Smooth muscle cell (in vitro differentiated cells): ENCODE measurements around the gene GRK3. TPM values are rescaled to one million over a fixed set of nuclear protein-coding genes. Genes with fewer than 3 reads are reported as not detected.
"Not testable (repeated sequence)": the region's sequence is repeated elsewhere in the genome, so short reads cannot be mapped to it uniquely, and the experiment has no call there.

Experiments
- DNase-seq: peaks from one replicate; lab custom pipeline; 2025; ENCODE audit not compliant: unreplicated experiment; lab: John Stamatoyannopoulos, UW
- H2AFZ ChIP-seq: fragments of 200-600 bp; sonication (generic); 2 replicates; pipeline ENCODE4 v1.6.0; 2016; ENCODE audit warnings: antibody characterized with exemption, low read depth, mild to moderate bottlenecking
- H3F3A ChIP-seq: fragments of 200-600 bp; sonication (generic); 2 replicates; pipeline ENCODE4 v1.6.0; 2017; ENCODE audit warnings: antibody characterized with exemption, low read depth
- H3K27ac ChIP-seq: fragments of 200-600 bp; sonication (generic); 2 replicates; pipeline ENCODE4 v1.5.1; 2016; ENCODE audit warnings: low read depth, mild to moderate bottlenecking
- H3K27me3 ChIP-seq: fragments of 200-600 bp; sonication (generic); 2 replicates; pipeline ENCODE4 v1.6.1; 2016; ENCODE audit warnings: low read depth, mild to moderate bottlenecking
- H3K36me3 ChIP-seq: fragments of 200-600 bp; sonication (generic); 2 replicates; pipeline ENCODE4 v1.5.1; 2016; ENCODE audit warnings: low read depth
- H3K4me1 ChIP-seq: fragments of 200-600 bp; sonication (generic); 2 replicates; pipeline ENCODE4 v1.5.1; 2016; ENCODE audit warnings: low read depth
- H3K4me2 ChIP-seq: fragments of 200-600 bp; sonication (generic); 2 replicates; pipeline ENCODE4 v1.6.0; 2016; ENCODE audit warnings: mild to moderate bottlenecking
- H3K4me3 ChIP-seq: fragments of 200-600 bp; sonication (generic); 2 replicates; pipeline ENCODE4 v1.5.1; 2016; ENCODE audit warnings: mild to moderate bottlenecking
- H3K79me2 ChIP-seq: fragments of 200-600 bp; sonication (generic); 2 replicates; pipeline ENCODE4 v1.6.0; 2016; ENCODE audit warnings: low read depth, mild to moderate bottlenecking
- H3K9ac ChIP-seq: fragments of 200-600 bp; sonication (generic); 2 replicates; pipeline ENCODE4 v1.6.0; 2016; ENCODE audit warnings: low read depth
- H3K9me3 ChIP-seq: fragments of 200-600 bp; sonication (generic); replicated peaks from 2 replicates; pipeline ENCODE4 v1.5.1; 2016; ENCODE audit warnings: low read depth
- H4K20me1 ChIP-seq: fragments of 200-600 bp; sonication (generic); 2 replicates; pipeline ENCODE4 v1.6.0; 2016; ENCODE audit warnings: low read depth
- WGBS: methylation state at CpG from one replicate; pipeline ENCODE4 v1.1.7; 2016; ENCODE audit warnings: low lambda C conversion rate; 5-methylcytosine and 5-hydroxymethylcytosine counted together
- polyA plus RNA-seq: library from polyadenylated mRNA; unstranded; fragments of >200 nt; fragmentation: Nextera tagmentation; extraction: Ambion mirVana; gene quantifications from 2 replicates; pipeline ENCODE4 v1.2.1, GENCODE V29; 2016
- total RNA-seq: library from RNA; depleted of rRNA; stranded (reverse); fragments of >200 nt; gene quantifications from 2 replicates; pipeline ENCODE4 v1.2.3, GENCODE V29; 2014
- TF ChIP-seq, protein P1 (sequence below): fragments of 200-600 bp; sonication (generic); IDR thresholded peaks from 2 replicates; pipeline ENCODE4 v1.5.1; 2017; ENCODE audit warnings: borderline replicate concordance, mild to moderate bottlenecking, antibody characterized with exemption; ENCODE audit not compliant: insufficient read depth, poor library complexity, severe bottlenecking

GRK3 gene
- total and polyA plus RNA-seq, 2 experiments from 2014 or later: 1.0 to 4.6 TPM

DNA sequence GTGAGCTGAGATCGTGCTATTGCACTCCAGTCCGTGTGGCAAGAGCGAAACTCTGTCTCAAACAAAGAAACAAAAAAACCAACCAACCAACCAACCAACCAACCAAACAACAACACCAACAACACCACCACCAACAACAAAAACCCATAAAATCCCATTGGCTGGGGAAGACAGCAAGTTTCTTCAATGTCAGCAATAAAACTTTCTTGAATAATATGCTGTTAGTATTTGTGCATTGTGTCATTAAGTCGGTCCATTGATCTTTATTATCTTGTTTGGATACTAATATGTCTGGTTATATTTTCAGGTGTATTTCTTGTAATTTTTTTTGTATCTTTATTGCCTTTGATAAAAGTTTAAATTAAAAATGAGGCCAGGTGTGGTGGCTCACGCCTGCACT, 9.4 kb downstream of the GRK3 start:
- no peak overlapping the region for H2AFZ ChIP-seq
- 100% methylated on average over 5 of the region's 5 CpGs for WGBS
- peaks cover 6% of the 10 kb centered on the region for H3K79me2 ChIP-seq
- TF ChIP-seq, protein P1, sequence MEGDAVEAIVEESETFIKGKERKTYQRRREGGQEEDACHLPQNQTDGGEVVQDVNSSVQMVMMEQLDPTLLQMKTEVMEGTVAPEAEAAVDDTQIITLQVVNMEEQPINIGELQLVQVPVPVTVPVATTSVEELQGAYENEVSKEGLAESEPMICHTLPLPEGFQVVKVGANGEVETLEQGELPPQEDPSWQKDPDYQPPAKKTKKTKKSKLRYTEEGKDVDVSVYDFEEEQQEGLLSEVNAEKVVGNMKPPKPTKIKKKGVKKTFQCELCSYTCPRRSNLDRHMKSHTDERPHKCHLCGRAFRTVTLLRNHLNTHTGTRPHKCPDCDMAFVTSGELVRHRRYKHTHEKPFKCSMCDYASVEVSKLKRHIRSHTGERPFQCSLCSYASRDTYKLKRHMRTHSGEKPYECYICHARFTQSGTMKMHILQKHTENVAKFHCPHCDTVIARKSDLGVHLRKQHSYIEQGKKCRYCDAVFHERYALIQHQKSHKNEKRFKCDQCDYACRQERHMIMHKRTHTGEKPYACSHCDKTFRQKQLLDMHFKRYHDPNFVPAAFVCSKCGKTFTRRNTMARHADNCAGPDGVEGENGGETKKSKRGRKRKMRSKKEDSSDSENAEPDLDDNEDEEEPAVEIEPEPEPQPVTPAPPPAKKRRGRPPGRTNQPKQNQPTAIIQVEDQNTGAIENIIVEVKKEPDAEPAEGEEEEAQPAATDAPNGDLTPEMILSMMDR: no peak
- H3F3A ChIP-seq: peaks cover 2% of the 10 kb centered on the region
- H3K27me3 ChIP-seq: no peaks in the 10 kb centered on the region
- H3K4me3 ChIP-seq: no peak overlapping the region
- H3K27ac ChIP-seq: no peak overlapping the region
- H3K4me1 ChIP-seq: no peaks in the 10 kb centered on the region
- no peaks in the 10 kb centered on the region for H4K20me1 ChIP-seq
- no peak overlapping the region for H3K9ac ChIP-seq
- no peak overlapping the region for H3K4me2 ChIP-seq
- no peak for DNase-seq
- no peaks in the 10 kb centered on the region for H3K36me3 ChIP-seq
- H3K9me3 ChIP-seq: no peaks in the 10 kb centered on the region

DNA sequence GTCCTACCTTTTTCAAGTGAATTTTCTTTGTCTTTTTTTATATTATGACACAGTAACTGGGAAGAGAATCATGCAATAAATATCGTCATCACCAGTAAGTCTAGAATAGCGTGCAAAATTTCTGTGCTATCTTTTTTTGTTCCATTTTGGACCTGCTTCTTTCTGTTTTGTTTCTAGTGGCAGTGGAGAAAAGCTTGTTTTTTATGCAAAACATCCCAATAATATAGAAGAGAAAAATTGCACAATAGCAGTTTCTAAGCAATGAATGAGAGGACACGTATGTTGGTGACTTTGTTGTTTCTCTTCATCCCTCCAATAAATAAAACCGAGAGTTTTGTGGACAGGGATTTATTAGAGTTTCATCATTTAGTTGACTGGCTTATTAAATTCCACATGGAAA, 10.3 kb downstream of the GRK3 start:
- Histone ChIP-seq H4K20me1 (no peaks in the 10 kb centered on the region), H3K27ac (no peak overlapping the region), H3K9ac (no peak overlapping the region), H3K4me2 (no peak overlapping the region), H3K79me2 (peaks cover 6% of the 10 kb centered on the region), H3K27me3 (no peaks in the 10 kb centered on the region), H2AFZ (no peak overlapping the region), H3K4me1 (no peaks in the 10 kb centered on the region), H3K36me3 (no peaks in the 10 kb centered on the region), H3K4me3 (no peak overlapping the region), H3F3A (no peaks in the 10 kb centered on the region), H3K9me3 (no peaks in the 10 kb centered on the region)
- 89% methylated on average over 4 of the region's 4 CpGs for WGBS
- TF ChIP-seq, protein P1: no peak
- no peak for DNase-seq

DNA sequence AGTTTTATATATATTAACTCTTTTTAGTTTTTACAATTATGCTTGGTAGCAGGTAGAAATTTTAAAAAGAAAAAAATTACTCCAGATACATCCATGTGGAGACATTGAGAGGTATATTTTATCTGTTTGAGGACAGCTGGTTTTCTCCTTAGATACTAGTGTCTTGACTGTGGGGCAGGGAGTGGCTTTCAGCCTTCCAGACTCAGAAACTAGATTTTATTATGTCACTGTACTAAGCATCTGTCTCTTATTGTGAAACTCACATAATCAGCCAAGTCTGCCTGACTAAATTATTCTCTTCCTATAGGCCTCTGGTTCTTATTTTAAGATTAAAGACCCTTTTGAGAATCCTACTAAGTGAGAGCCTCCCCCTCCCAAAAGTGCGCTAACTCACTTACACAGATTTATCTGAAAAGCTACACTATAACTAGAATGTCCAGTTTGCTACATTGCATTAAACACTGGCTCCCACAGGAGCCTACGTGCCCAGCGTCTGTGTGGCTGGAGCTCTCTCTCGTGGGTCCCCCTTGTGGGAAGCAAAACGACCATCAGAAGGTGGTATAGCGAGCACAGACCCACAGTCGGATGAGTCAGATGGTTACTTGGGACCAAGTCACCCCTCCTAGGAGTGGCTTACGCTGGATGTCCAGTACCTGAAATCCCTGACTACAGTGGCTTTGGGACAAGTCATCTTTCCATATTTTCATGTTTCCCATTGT, 11.4 kb downstream of the GRK3 start:
- not testable (repeated sequence) for H2AFZ ChIP-seq, H3K4me3 ChIP-seq, H3K36me3 ChIP-seq, H3K4me2 ChIP-seq, H4K20me1 ChIP-seq, H3K9me3 ChIP-seq, H3K4me1 ChIP-seq, H3F3A ChIP-seq, H3K79me2 ChIP-seq, H3K27me3 ChIP-seq, H3K27ac ChIP-seq, DNase-seq, H3K9ac ChIP-seq
- 72% methylated on average over 8 of the region's 8 CpGs for WGBS

DNA sequence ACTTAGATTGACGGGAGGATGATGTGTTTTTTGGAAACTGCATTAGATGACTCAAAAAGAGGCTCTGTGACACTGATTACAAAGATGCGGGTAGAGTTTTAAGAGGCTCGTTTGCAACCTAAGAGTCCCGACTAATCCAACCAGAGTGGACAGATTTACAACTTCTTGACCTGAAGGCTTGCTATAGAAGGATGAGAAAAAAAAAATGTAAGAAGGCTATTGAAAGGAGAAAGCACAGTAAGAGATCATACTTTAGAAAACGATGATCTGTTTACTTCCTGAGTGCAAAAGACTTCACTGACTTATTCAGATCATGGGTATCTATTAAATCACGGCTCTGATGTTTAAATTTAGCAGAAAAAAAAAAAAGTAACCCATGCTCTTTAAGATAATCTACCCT, 17.0 kb downstream of the GRK3 start:
- H2AFZ ChIP-seq, H3K4me2 ChIP-seq, H3K9ac ChIP-seq, H3K4me1 ChIP-seq, H3K27ac ChIP-seq, H3K27me3 ChIP-seq, H3K36me3 ChIP-seq, H3K9me3 ChIP-seq, H3F3A ChIP-seq, H3K79me2 ChIP-seq, H4K20me1 ChIP-seq, H3K4me3 ChIP-seq, DNase-seq: not testable (repeated sequence)
- WGBS: 38% methylated on average over 6 of the region's 6 CpGs

DNA sequence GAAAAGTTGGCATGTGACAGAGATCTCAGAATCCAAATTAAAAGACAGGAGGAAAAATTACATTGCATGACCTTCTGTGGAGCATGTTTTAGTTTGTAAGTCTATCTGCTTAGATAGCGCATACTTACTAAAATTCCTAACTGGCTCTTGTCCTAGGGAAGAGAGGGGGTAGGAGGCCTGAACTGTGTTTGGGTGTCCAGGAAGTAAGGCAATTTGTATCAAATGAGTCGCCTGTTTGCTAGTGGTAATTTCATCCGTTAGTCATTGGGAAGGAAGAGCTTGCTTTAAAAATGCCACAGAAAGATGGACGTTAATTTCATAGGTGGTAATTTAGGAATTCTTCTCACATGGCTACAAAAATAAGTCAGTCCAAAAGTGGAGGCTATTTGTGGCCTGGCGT, 18.5 kb downstream of the GRK3 start:
- DNase-seq: no peak
- no peak overlapping the region for H2AFZ ChIP-seq
- TF ChIP-seq, protein P1: no peak

DNA sequence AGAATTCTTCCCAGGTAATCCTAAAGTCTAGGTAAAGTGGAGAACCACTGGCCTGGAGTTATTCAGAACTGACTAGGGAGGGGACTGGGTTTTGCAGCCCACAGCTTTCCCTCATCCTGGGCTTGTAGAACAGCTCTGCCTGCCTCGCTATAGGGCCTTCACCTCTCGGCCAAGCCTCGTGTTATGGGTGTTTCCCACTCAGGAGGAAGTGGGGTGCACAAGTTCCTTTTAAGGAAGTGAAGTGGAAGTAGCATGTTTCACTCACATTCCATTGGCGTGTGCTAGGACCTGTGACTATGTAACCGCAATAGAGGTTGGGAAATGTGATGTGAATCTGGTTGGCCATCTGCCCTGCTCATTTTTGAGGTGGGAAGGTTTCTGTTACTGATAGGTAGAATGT, 20.5 kb downstream of the GRK3 start:
- not testable (repeated sequence) for H3K36me3 ChIP-seq, H3K4me1 ChIP-seq, H4K20me1 ChIP-seq, H3K27ac ChIP-seq, H3K9ac ChIP-seq, H3F3A ChIP-seq, H3K9me3 ChIP-seq, H2AFZ ChIP-seq, DNase-seq, H3K4me2 ChIP-seq, H3K4me3 ChIP-seq, H3K27me3 ChIP-seq, H3K79me2 ChIP-seq
- WGBS: 76% methylated on average over 5 of the region's 5 CpGs

More for the DNA sequence above, 18.5 kb downstream of the GRK3 start:
- Histone ChIP-seq H3K27ac (no peak overlapping the region), H3K4me3 (no peak overlapping the region), H3K4me1 (no peaks in the 10 kb centered on the region), H3K36me3 (no peaks in the 10 kb centered on the region), H3K27me3 (no peaks in the 10 kb centered on the region), H3K4me2 (peak overlapping the region; percentile 0), H3K9ac (no peak overlapping the region), H3K9me3 (no peaks in the 10 kb centered on the region), H4K20me1 (no peaks in the 10 kb centered on the region), H3F3A (no peaks in the 10 kb centered on the region), H3K79me2 (no peaks in the 10 kb centered on the region)
- WGBS: 43% methylated on average over 5 of the region's 5 CpGs
